Spleen (tissue), 7 donors: ENCODE measurements around the gene STIM1.

Experiments used
- CTCF ChIP-seq, 11 experiments: fragments of 200-600 bp in 7 of 11; fragments of 450-650 bp in 4 of 11; sonication (generic) in 4 of 11; IDR thresholded peaks in 8 of 11; conservative IDR thresholded peaks in 3 of 11; 1 replicate in 7 of 11; 2 replicates in 4 of 11; pipeline versions ENCODE4 v1.4.0 to v1.8.0; 2016 to 2021; ENCODE audit warnings: antibody characterized with exemption in 11 of 11, inconsistent platforms in 4 of 11, mild to moderate bottlenecking in 1 of 11
- POLR2A ChIP-seq, 3 donors: fragments of 450-650 bp; IDR thresholded peaks; one replicate each; pipeline ENCODE4 v1.5.1; 2017; ENCODE audit warnings: antibody characterized with exemption in 3 of 3, mild to moderate bottlenecking in 1 of 3
- POLR2AphosphoS5 ChIP-seq, 3 donors: sonication (generic); formaldehyde crosslinking; IDR thresholded peaks; one replicate each; pipeline ENCODE4 v1.5.1; 2017; ENCODE audit warnings: antibody characterized with exemption in 3 of 3
- donor health status: DM: no; HTN: no; CAD: no; lungs with moderate emphysema.
- donor health status: DM: no; HTN: no; CAD: no.
- donor health status: DM: no; HTN: no; CAD: no.

GRCh38 chr11:3995307-3995706 lies 139.8 kb downstream of the STIM1 start:
- TF ChIP-seq CTCF (IDR thresholded peaks at IDR 0.05 in 8 of 11, conservative IDR thresholded peaks at IDR 0.05 in 3 of 11) (no peak), POLR2A (IDR thresholded peaks at IDR 0.05) (no peak), POLR2AphosphoS5 (IDR thresholded peaks at IDR 0.05) (no peak)
